DMS153 (cell line): Measurements from ENCODE around the gene COL4A2.

Experiments
- DNase-seq: peaks from one replicate; lab custom pipeline; 2025; lab: John Stamatoyannopoulos, UW

Gene COL4A2

GRCh38 chr13:110272651-110273050 is 34.4 kb upstream of the COL4A2 start:
- DNase-seq, result no peak

GRCh38 chr13:110273254-110273653 is 33.8 kb upstream of the COL4A2 start:
- DNase-seq, result no peak

GRCh38 chr13:110274687-110275086 is 32.4 kb upstream of the COL4A2 start:
- DNase-seq, result no peak

- DNase-seq, result no peak
These were observed 31.0 kb upstream of the COL4A2 start for GRCh38 chr13:110275931-110276552.

DNA sequence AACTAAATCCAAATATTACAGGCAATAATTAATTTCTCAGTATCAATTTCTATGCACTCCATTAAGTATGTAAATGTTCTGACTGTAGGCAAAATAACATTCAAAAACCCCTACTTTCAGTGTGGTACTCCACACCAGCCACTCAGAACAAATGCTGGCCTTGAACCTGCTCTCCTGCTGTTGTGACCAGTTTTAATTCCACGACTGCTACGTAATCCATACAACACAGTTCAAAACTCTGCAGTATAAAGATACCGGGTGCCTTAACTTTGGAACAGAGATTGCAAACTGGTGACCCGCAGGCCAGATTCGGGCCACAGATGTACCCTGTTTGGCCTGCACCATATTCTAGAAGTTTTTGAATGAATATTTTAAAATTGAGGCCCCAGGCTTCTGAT is 30.5 kb upstream of the COL4A2 start:
- no peak for DNase-seq

DNA sequence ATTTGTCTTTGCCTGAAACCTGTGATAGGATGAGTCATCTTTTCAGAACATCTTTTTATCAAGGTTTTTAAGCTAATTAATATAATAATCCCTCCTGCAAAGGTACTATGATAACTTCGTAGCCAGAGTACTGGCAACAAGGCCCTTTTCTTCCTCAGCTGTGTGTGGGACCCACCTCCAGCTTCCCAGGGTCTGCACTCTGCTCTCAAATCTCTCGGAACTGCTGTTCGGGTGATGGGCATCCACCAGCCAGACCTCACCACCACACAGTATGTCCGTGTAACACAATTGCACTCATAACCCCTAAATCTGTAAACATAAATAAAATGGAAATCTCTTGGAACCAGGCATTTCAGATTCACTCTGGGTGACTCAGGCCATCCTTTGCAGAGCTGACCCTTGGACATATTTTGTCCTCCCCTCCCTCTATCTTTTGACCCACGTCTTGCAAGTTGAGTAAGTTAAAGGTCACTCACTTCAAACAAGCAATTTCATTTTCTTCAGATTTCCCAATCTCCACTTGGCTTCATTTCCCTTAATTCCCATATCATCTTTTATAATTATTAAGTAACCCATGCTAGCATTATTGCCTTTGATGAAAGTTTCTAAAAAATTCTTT is 29.6 kb upstream of the COL4A2 start:
- no peak for DNase-seq

DNA sequence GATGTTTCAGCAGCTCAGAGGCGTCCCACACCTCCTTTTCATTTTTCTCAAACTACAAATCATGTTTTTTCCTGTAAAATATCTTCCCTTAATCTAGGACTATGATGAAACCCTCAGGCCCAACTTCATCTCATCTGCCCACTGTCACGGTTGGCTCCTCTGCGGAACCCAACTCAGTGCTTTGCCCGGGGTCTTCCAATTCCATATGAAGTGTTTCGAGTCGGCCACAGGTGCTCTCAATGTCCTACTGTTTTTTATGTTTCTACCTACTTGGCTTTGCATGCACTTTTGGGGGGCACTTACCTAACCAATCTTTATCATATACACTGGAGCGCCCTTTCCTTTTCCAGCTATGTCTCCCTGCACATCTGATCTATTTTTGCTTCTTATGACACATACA is 28.2 kb upstream of the COL4A2 start:
- no peak for DNase-seq

DNA sequence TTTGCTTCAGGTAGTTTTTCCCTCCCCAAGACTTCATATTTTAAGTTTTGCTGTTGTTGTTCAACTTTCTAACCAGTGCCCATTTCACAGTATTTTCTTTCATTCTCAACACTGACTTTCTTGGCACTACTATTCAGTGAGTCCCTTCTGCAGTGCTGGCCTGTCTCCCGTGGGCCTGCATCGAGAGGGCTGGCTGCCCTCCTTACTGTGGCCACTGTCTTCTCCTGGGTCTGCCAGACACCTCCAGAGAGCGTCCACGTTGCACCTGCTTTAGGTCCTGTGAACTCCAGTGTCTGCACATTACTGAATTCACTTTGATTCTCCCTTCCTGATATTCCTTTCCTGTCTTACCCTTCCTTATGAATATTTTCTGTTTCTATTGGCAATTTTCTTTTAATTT is 27.4 kb upstream of the COL4A2 start:
- no peak for DNase-seq

- no peak for DNase-seq
These were observed 26.8 kb upstream of the COL4A2 start for GRCh38 chr13:110280231-110280813.

- no peak for DNase-seq
These were observed 25.9 kb upstream of the COL4A2 start for GRCh38 chr13:110280985-110281688.

GRCh38 chr13:110281736-110282135 is 25.3 kb upstream of the COL4A2 start:
- DNase-seq, result no peak

- DNase-seq, result no peak
These were observed 24.7 kb upstream of the COL4A2 start for GRCh38 chr13:110282316-110282841.

- DNase-seq, result no peak
These were observed 23.2 kb upstream of the COL4A2 start for GRCh38 chr13:110283736-110284517.

- DNase-seq, result no peak
These were observed 22.2 kb upstream of the COL4A2 start for GRCh38 chr13:110284779-110285484.

DNA sequence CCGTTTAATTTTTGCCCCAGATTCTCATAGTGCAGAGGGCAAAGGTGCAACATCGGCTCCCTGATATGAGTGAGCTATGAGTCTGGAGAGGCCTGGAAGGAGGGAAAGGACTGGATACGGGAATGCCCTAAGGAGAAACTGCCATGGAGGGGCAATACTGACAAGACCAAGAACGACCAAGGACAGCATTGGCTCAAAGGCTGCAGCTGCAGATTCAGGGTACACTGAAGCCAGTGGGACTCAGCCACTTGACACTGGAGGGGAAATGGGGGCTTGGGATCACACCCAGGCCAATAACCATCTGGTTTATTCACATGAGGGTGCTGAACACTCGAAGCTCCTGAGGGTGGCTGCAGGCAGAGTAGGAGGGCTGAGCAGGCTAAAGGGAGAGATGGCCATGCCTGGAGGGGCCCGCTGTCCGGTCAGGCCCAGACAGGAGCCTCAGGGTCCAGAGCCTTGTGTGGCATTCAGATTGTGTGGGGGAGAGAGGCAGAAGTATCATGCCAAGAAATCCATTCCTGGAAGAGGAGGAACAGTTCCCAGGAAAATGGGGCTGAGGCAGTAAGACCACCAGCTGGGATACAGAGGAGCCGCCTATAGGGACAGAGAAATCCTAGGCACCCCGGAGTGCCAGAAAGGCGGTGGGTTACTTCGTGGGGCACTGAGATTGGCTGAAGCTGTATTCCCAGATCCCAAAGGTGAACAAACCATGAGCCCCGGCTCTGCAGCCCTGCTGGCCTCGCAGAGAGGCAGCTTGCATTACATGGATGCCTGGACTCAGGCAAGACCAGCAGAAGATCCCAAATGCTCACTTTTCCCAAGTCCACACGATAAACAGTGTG is 20.9 kb upstream of the COL4A2 start:
- no peak for DNase-seq

DNA sequence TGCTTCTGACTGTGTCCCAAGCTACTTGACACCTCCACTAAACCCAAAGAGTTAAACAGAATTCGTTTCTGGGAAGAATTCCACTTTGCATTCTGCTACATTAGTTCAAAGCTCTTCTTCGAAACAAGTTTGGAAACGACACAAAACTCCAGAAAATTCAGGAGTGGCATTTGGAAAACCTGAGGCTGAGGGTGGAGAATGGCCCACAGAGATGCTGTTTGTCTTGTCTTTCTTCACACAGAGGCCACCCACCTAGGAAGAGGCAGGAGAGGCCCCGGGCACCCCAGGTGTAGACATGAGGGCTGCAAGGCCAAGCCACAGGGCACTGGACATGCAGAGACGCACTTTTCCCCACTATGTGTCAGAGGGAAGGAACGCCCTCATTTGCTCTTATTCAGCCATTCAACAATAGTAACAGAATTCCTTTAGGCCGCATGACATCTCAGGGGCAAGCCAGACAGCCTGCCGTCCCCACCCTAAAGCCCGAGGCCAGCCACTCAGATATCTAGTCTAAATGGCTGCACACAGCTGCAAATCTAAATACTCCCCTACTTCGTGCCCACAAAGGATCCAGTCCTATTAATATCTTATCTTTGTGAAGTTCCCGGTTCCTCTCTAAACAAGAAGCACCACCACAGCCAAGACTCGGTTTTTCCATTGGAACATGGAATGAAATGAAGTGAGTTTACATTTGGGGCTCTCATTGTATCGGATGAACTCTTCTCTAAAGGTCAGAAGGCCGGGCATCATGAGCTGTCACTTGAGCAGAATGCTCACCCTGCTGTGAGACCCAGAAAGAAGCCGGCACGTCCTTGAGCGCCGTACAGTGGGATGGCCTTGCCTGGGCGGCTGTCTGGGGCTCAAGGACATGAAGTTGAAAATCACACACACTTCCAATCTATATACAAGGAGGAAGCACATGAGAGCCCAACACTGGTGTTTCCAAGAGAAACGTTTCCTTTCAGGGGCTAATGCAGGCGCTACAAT is 20.0 kb upstream of the COL4A2 start:
- DNase-seq, result no peak

DNA sequence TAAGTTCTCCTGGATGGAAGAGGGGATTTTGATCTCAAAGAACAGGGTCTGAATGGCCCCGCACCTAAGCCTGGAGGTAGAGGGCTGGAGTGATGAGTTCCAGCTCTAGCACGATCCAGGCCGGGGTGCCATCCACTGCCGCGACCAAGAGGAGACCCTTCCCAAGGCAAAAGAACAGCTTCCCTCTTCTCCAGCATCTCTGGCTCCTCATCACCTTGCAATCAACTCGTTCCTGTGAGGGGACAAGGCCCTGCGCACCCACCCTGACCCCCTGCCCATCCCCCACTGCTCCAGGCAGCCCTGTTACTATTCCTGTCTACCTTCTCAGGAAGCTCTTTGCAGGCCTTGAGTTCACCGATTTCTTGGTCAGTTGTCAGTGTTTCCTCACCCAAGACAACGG is 17.9 kb upstream of the COL4A2 start:
- no peak for DNase-seq

GRCh38 chr13:110289661-110290060 is 17.4 kb upstream of the COL4A2 start:
- no peak for DNase-seq

GRCh38 chr13:110290153-110290552 is 16.9 kb upstream of the COL4A2 start:
- no peak for DNase-seq
